GM12892 (cell line): ENCODE data around the gene HDAC4.

Source experiments
- POLR2A ChIP-seq: IDR thresholded peaks from 2 replicates; pipeline ENCODE4 v1.6.1; 2011; ENCODE audit warnings: low read depth, low read length, control low read depth
- POLR2AphosphoS5 ChIP-seq: IDR thresholded peaks from 2 replicates; pipeline ENCODE4 v1.6.1; 2011; ENCODE audit warnings: low read depth, low read length, control low read depth
- TAF1 ChIP-seq: IDR thresholded peaks from 2 replicates; pipeline ENCODE4 v1.6.1; 2011; ENCODE audit warnings: low read depth, mild to moderate bottlenecking, control low read depth, low read length, borderline replicate concordance

GRCh38 chr2:239131521-239131920, 269.3 kb downstream of the HDAC4 start:
- TF ChIP-seq POLR2AphosphoS5 (no peak), TAF1 (no peak), POLR2A (no peak)
